HG03342 (cell line): ENCODE measurements around the gene EBF4.

Experiments used
- ATAC-seq: cut with Tn5 transposase; IDR thresholded peaks from one replicate; pipeline ENCODE4 v1.9.1; 2021; ENCODE audit warnings: mild to moderate bottlenecking, moderate library complexity; ENCODE audit not compliant: unreplicated experiment

EBF4 gene

DNA sequence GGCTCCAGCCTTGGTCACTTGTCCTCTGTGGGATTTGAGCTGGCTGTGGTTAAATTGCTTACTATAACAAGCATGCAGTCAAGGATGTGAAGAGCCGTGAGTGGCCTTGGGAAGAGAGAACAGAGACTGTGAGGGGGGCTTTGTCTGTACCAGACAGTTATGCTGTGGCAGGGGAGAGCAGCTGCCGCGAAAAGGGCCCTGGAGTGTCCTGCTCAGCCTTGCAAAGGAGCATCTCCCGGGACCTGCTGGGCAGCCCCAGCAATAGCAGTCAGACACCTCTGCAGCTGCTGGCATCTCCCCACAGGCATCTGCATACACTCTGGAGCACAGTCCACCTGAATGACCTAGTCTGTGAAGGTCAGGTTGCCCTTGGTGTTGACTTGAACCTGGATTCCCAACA, 6.3 kb downstream of the EBF4 start:
- ATAC-seq: no peak

- ATAC-seq: no peak
Measured at GRCh38 chr20:2699775-2700413, 7.3 kb downstream of the EBF4 start.

DNA sequence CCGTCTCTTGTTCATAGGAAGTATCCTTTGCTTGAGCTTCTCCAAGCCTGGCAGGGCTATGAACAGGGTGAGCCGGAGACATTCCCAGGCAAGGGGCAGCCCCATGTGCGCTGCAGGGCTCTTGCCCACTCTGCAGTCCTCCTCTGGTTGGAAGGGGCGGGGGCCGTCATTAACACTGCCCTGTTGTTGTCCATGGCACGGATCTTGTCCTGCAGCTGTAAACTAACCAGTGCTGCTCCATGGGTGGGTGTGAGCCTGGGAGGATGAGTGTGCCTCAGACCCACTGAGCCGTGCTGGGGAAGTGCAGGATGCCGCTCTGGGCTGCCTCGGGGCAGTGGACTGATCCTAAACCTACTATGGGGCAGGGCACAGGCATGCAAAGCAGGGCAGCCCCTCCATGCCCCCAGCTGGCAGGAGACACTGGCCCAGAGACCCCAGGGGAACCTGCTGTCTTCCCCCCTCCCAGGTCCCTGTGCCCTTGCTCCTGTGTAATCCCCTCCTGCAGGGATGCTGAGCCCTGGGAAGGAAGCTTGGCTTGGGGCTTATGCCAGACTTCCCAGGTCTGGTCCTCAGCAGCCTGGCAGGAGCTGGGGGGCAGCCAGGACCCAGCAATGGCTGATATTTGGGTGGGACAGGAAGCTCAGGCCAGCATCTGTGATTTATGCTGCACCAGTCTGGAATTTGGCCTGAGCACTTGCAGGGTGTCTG, 8.5 kb downstream of the EBF4 start:
- no peak for ATAC-seq

DNA sequence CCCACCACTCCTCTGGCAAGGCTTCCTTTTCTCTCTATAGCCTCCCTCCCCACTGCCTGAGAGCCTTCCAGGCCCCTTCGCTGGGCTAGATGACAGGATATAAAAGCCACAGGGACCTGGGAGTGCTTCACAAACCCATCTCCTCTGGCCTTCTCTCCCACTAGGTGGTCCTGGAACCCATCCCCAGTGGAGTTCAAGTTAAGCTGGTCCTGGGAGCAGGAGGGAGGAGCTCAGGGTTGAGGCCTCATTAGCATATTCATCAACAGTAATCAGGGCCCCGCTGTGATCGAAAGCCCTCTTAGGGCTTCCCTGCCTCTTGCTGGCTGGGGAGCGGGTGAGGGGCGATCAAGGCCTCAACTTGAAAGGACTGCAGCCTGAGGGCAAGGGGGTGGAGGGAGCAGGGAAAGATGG, 9.1 kb downstream of the EBF4 start:
- no peak for ATAC-seq

DNA sequence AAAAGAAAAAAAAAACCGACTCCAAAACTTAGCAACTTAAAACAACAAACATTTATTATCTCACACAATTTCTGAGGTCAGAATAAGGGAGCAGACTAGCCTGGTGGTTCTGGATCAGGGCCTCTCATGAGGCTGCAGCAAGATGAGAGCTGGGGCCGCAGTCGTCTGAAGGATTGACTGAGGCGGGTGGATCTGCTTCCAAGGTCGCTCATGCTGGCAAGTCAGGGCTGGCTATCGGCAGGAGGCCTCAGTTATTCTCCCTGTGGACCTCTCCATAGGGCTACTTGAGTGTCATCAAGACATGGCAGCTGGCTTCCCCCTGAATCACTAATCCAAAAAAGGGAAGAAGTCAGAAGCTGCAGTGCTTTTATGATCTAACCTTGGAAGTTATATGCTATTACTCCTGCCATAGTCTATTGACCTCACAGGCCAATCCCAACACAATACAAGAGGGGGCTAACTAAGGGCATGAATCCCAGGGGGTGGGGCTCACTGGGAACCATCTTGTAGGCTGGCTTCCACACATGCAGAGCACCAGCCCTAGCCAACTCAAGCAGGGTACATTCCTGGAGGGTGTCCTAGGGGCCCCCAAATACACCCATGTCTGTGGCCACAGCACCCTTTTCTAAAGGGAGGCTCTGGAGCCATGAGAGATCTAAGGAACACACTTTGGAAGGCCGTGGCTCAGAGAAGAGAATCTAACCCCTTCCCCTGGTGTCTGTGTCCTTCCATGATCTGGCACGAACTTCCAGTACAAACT, 11.3 kb downstream of the EBF4 start:
- ATAC-seq: no peak

DNA sequence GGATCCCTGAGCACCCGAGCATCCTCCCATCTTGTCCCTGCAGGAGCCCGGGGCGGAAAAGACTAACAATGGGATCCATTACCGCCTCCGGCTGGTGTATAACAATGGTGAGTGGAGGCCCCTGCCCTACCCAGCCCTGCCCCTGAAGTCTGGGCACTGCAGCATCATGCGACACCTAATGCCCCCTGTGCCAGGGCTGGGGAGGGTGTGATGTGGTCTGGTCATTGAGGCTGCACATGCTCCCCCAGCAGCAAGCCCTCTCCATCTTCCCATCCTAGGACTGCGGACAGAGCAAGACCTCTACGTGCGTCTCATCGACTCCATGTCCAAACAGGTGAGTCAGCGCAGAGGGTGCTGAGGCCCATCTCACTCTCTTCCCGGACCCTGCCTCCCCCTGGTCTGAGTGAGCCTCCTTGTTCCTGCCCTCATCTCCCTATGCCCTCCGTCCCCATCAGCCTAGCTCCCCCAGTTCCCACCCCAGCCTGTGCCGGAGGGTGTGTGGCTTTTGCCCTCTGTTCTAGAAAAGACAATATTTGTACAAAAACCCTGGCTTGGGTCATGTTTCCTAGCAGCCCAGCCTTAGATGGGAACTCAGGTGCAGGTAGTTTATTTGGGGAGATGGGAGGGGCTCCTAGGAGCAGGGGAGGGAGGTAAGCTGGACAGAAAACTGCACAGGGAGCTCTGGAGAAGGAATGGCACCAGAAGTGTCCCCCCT, 13.5 kb downstream of the EBF4 start:
- ATAC-seq: no peak

DNA sequence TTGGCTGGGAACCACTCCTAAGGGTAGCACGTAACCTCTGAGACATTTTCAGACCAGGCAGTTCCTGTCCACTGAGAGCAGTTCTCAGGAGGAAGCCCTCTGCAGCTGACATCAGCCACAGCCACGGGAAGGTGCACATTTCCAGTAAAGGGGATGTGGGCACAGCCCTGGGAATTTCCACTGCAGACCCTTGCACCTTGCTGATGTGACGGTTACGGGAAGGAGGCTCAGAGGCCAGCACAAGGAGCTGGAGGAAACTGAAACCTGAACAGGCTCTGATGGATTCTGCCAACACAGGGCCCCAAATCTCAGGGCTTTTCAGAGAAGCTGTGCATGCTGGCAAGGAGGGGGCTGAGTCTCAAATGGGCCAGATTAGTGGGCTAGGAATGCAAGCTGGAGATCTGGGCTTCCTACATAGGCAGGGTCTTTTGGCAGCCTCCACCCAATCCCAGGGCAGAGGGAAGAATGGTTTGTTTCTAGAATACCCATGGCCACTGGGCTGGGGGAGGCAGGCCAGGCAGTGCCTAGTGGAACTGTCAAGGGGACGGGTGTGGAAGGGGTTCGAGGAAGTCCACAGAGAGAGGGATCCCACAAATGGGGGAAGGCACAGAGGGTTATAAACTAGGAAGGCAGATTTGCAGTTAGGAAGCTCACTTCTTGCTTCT, 14.2 kb downstream of the EBF4 start:
- ATAC-seq: no peak

GRCh38 chr20:2707353-2708072, 14.9 kb downstream of the EBF4 start:
- ATAC-seq: no peak

- no peak for ATAC-seq
Measured at GRCh38 chr20:2708073-2708415, 15.5 kb downstream of the EBF4 start.

DNA sequence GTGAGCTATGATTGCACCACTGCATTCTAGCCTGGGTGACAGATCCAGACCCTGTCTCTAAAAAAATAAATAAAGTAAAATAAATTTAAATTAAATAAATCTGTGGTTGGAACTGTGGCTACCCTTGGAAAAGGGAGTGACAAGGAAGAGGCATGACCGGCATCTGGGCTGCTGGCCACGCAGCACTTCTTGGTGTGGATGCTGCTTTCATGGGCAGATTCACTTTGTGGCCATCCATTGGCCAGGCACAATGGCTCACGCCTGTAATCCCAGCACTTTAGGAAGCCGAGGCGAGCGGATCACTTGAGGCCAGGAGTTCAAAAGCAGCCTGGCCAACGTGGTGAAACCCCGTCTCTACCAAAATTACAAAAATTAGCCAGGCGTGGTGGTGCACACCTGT, 16.1 kb downstream of the EBF4 start:
- ATAC-seq: no peak

- no peak for ATAC-seq
Measured at GRCh38 chr20:2709205-2709981, 16.8 kb downstream of the EBF4 start.

DNA sequence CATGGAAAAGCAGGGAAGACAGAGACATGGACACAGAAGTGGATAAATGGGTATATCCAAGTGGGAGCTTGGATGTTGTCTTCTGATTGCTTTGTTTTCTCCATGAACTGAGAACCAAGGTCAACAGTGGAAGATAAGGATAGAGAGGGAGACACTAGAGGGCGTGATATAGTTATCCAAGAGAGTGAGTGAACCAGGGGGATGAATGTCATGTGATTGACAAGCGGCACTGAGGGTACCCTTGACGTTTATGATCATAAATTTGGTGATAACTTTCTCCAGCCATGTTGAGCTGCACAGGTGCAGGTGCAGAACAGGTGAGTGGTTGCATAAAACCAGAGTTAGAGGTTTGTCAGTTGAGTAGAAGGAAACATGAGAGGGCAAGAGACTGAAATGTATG, 20.7 kb downstream of the EBF4 start:
- no peak for ATAC-seq

DNA sequence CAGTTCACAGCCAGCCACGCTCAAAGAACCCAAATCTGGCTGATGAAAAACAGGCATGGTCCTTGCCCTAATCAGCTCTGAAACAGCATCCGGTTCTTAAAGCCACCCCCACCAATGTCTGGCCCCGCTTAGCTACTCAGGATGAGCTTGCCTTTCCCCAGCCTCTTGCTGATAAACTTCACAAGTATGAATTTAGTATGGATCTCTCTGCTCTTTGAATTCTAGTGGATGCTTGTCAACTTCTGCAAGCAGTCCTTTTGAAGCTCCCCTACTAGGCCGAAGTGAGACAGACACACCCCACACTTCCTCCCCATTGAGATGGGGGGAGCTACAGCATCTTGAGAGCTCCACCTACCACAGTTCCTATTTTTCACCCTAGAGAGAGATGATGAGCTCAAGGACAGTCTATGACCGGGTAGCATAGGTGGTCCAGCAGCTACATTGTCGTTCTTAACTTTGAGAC, 36.7 kb downstream of the EBF4 start:
- no peak for ATAC-seq

DNA sequence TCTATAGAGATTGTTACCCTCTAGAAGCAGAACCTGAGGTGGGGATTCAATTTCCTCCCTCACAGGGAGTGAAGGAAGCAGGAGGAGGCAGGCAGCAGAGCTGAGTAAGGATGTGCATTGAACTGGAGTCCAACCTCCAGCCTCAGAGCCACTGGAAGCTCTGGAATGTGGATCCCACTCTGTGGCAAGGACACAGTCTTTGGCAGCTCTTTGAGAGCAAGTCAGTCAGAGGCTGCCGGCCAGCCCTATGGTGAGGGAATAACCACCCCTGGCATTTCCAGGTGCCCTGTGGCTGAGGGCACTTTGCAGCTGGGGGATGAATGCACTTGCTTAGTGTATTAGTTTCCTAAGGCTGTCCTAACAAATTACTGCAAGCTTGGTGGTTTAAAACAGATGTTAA, 37.2 kb downstream of the EBF4 start:
- no peak for ATAC-seq

DNA sequence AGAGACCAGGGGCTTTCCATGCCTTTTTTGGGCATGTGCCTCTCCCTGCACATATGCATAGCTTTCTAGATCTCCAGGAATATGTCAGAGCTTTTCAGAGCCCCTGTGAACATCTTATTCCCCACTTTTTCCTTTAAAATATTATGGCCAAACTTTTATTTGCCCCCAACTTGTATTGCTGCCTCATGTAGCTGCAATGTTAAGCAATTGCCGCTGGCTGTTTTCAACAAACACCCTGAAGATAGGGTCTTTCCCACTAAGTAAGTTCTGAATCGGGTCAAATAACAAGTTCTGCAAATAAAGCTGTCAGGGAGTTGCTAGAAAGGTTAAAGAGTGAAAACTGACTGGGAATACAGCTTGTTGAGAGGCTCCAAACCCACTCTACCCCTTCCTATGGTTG, 42.3 kb downstream of the EBF4 start:
- ATAC-seq: no peak

DNA sequence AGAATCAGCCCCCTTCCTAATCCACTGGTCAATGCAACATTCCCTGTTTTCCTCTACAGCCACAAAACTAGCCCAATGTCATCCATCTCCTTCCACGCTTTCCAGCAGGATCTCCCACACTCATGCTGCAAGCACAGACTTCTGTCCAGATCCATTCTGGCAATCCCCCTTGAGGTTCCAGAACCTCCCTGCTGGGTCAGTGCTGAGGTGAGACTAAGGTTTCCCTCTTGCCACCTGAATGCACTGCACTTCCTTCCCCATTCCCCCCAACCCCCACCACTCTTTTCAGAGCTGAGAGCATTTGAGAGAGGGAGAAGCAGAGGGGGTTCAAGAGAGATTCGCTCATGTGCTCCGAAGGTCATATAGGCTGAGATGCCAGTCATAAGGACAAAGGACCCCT, 43.9 kb downstream of the EBF4 start:
- ATAC-seq: no peak

GRCh38 chr20:2738331-2739041, 45.9 kb downstream of the EBF4 start:
- no peak for ATAC-seq

DNA sequence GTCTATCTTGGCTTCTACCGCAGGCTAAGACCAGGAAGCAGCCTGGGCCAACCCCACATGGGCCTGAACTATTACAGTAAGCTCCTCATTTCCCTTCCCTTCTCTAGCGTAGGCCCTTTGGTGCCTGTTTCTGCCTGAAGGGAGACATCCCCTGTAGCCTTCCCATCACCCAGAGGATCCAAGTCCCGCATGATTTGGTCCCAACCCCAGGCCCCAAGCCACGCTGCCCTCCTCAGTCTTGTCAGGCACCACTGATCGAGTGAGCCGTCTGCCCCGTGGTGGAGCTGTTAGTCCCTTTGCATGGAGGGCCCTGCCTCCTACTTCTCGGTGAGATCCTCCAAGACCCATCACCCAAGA, 46.4 kb downstream of the EBF4 start:
- ATAC-seq: no peak

GRCh38 chr20:2740702-2741101, 48.1 kb downstream of the EBF4 start:
- ATAC-seq: no peak
